HepG2 (cell line): ENCODE results near the gene ASB16. TPM values are rescaled to one million over a fixed set of nuclear protein-coding genes. Genes with fewer than 3 reads are reported as not detected.
A peak's percentile ranks its signal among the peaks of the same experiment; 100 is the strongest.

Experiments
- ATAC-seq: fragments of 200-7000 bp; cut with Tn5 transposase; 3 replicates; pipeline ENCODE4 v1.9.1; 2020; ENCODE audit warnings: mild to moderate bottlenecking, moderate library complexity
- BruUV-seq: library from RNA; stranded (reverse); fragments of 400-500 nt; replicated peaks from 2 replicates; lab custom pipeline; 2021; lab: Mats Ljungman, UMichigan
- CTCF ChIA-PET: fragments of 300-600 bp; formaldehyde crosslinking; extraction: SDS; loops from one replicate; lab custom pipeline; 2021; ENCODE audit warnings: low total read pairs, inconsistent platforms, low intra/inter-chr PET ratio; lab: Yijun Ruan, JAX
- POLR2A ChIA-PET: fragments of 350-600 bp; sonication (Branson Sonifier 250); formaldehyde crosslinking; loops from one replicate; lab custom pipeline; 2020; ENCODE audit warnings: antibody characterized with exemption, inconsistent platforms; lab: Yijun Ruan, JAX
- DNase-seq: peaks from one replicate; pipeline ENCODE4 v3.0.0-alpha.2; 2015; ENCODE audit warnings: low spot score
- FAIRE-seq: peaks from 3 replicates; lab custom pipeline; 2011; peaks lifted over from hg19 to GRCh38; lab: Jason Lieb, UNC
- H2AFZ ChIP-seq: one replicate; pipeline ENCODE4 v1.6.1; 2011; ENCODE audit warnings: low read length, inconsistent platforms
- H3K27ac ChIP-seq: fragments of 300-600 bp; 3 replicates; pipeline ENCODE4 v1.8.0; 2011; ENCODE audit warnings: mixed run types, mild to moderate bottlenecking, mixed read lengths, low read length, inconsistent platforms; ENCODE audit not compliant: insufficient read depth; ENCODE audit errors: extremely low read length
- H3K27me3 ChIP-seq, 2 experiments: fragments of 200-600 bp in 1 of 2; 2 replicates in 1 of 2; 3 replicates in 1 of 2; pipeline versions ENCODE4 v1.6.0 to v1.8.0; 2011; ENCODE audit warnings: low read length in 2 of 2, mild to moderate bottlenecking in 2 of 2, moderate library complexity in 2 of 2, inconsistent platforms in 1 of 2; ENCODE audit not compliant: insufficient read depth in 2 of 2, control insufficient read depth in 1 of 2
- H3K36me3 ChIP-seq, 2 experiments: fragments of 200-600 bp in 1 of 2; replicated peaks in 1 of 2; 2 replicates in 1 of 2; 3 replicates in 1 of 2; pipeline versions ENCODE4 v1.5.1 to v1.8.0; 2011; ENCODE audit warnings: low read length in 2 of 2, inconsistent platforms in 1 of 2; ENCODE audit not compliant: insufficient read depth in 2 of 2, control insufficient read depth in 1 of 2
- H3K4me1 ChIP-seq: 2 replicates; pipeline ENCODE4 v1.5.1; 2012; ENCODE audit warnings: low read length, inconsistent platforms; ENCODE audit not compliant: insufficient read depth
- H3K4me2 ChIP-seq: 2 replicates; pipeline ENCODE4 v1.6.0; 2011; ENCODE audit warnings: low read depth, low read length, inconsistent platforms
- H3K4me3 ChIP-seq, 3 experiments: fragments of 200-600 bp in 1 of 3; sonication (generic), shearing (Covaris generic) in 1 of 3; replicated peaks in 1 of 3; 2 replicates each; pipeline ENCODE4 v1.5.1; 2011 to 2016; ENCODE audit warnings: low read length in 3 of 3, inconsistent platforms in 2 of 3, low read depth in 2 of 3, mild to moderate bottlenecking in 2 of 3, control low read depth in 1 of 3, mixed read lengths in 1 of 3; ENCODE audit not compliant: insufficient read depth in 1 of 3
- H3K79me2 ChIP-seq: one replicate; pipeline ENCODE4 v1.6.1; 2011; ENCODE audit warnings: low read length, inconsistent platforms; ENCODE audit not compliant: insufficient read depth
- H3K9ac ChIP-seq: 2 replicates; pipeline ENCODE4 v1.6.0; 2011; ENCODE audit warnings: mild to moderate bottlenecking, low read depth, low read length, inconsistent platforms; ENCODE audit not compliant: insufficient read depth
- H3K9me3 ChIP-seq: 2 replicates; pipeline ENCODE4 v1.5.1; 2012; ENCODE audit warnings: mild to moderate bottlenecking, low read length
- H4K20me1 ChIP-seq: 2 replicates; pipeline ENCODE4 v1.6.0; 2011; ENCODE audit warnings: inconsistent platforms, mild to moderate bottlenecking, low read length, moderate library complexity; ENCODE audit not compliant: insufficient read depth
- CREM ChIP-seq, 2 experiments: sonication (generic) in 1 of 2; formaldehyde crosslinking in 1 of 2; IDR thresholded peaks; 2 replicates each; pipeline versions ENCODE4 v1.4.0 to v1.6.1; 2016 to 2020; ENCODE audit warnings: antibody characterized with exemption in 1 of 2, mild to moderate bottlenecking in 1 of 2, missing genetic modification reagents in 1 of 2
- HDAC1 ChIP-seq: sonication (generic); formaldehyde crosslinking; IDR thresholded peaks from 2 replicates; pipeline ENCODE4 v1.5.1; 2020; ENCODE audit warnings: mild to moderate bottlenecking, missing genetic modification reagents
- HMGXB3 ChIP-seq: sonication (generic); formaldehyde crosslinking; IDR thresholded peaks from 2 replicates; pipeline ENCODE4 v1.4.0; 2020; ENCODE audit warnings: missing genetic modification reagents, borderline replicate concordance
- JUNB ChIP-seq: sonication (generic); formaldehyde crosslinking; IDR thresholded peaks from 2 replicates; pipeline ENCODE4 v1.8.0; 2022; ENCODE audit warnings: missing genetic modification reagents, mild to moderate bottlenecking, borderline replicate concordance
- LCORL ChIP-seq, 2 experiments: fragments of 450-650 bp in 1 of 2; sonication (generic) in 1 of 2; formaldehyde crosslinking in 1 of 2; IDR thresholded peaks; 2 replicates each; pipeline versions ENCODE4 v1.5.0 to v1.6.1; 2017 to 2020; ENCODE audit warnings: antibody characterized with exemption in 1 of 2, missing genetic modification reagents in 1 of 2
- MEIS1 ChIP-seq: sonication (generic); formaldehyde crosslinking; IDR thresholded peaks from 2 replicates; pipeline ENCODE4 v1.9.0; 2021; ENCODE audit warnings: mild to moderate bottlenecking, missing genetic modification reagents, moderate library complexity, borderline replicate concordance
- SIX4 ChIP-seq: sonication (generic); formaldehyde crosslinking; IDR thresholded peaks from 2 replicates; pipeline ENCODE4 v1.4.0; 2020; ENCODE audit warnings: missing genetic modification reagents
- SP1 ChIP-seq, 2 experiments: fragments of 450-650 bp in 1 of 2; sonication (generic) in 1 of 2; formaldehyde crosslinking in 1 of 2; IDR thresholded peaks; 2 replicates each; pipeline versions ENCODE4 v1.4.0 to v1.6.1; 2016 to 2020; ENCODE audit warnings: missing genetic modification reagents in 1 of 2
- SP2 ChIP-seq: sonication (generic); formaldehyde crosslinking; IDR thresholded peaks from 2 replicates; pipeline ENCODE4 v1.5.1; 2020; ENCODE audit warnings: mild to moderate bottlenecking, missing genetic modification reagents
- TFE3 ChIP-seq: IDR thresholded peaks from 2 replicates; pipeline ENCODE4 v1.6.1; 2016
- ZNF614 ChIP-seq: IDR thresholded peaks from 2 replicates; pipeline ENCODE4 v1.6.1; 2018; ENCODE audit warnings: missing biosample characterization, missing genetic modification reagents, inconsistent platforms, borderline replicate concordance
- ZNF761 ChIP-seq: sonication (generic); formaldehyde crosslinking; conservative IDR thresholded peaks from 2 replicates; pipeline ENCODE4 v1.4.0; 2020; ENCODE audit warnings: mild to moderate bottlenecking, missing genetic modification reagents
- WGBS: methylation state at CpG from one replicate; pipeline ENCODE4 v1.1.6; 2017; ENCODE audit warnings: low lambda C conversion rate; 5-methylcytosine and 5-hydroxymethylcytosine counted together
- in situ Hi-C: cut with HindIII; loops from 2 replicates; pipeline ENCODE4 v1.10.0; 2017; ENCODE audit warnings: low pct_unique_long_range_greater_than_20kb; ENCODE audit not compliant: extremely low pct_ligation_motif_present
- intact Hi-C: fragments of 100-400 bp; cut with micrococcal nuclease; formaldehyde crosslinking; loops from one replicate; pipeline ENCODE4 v1.10.0; 2022; ENCODE audit not compliant: unreplicated experiment
- polyA plus RNA-seq, 8 experiments: library from polyadenylated mRNA; depleted of rRNA in 3 of 8; stranded (reverse) in 7 of 8; unstranded in 1 of 8; fragments of >200 nt; fragmentation: Illumina TruSeq in 4 of 8; extraction: Trizol in 4 of 8; gene quantifications; 2 replicates each; pipeline versions ENCODE4 v1.2.1 to v1.2.3, GENCODE V29; 2011 to 2016; ENCODE audit warnings: low read depth in 4 of 8, missing spikeins in 1 of 8, mixed read lengths in 1 of 8; ENCODE audit not compliant: insufficient read depth in 1 of 8
- total RNA-seq, 5 experiments: library from RNA; depleted of rRNA; stranded (reverse); fragments of >200 nt; fragmentation: Illumina TruSeq; extraction: Trizol; gene quantifications; 2 replicates each; pipeline ENCODE4 v1.2.3, GENCODE V29; 2016; ENCODE audit warnings: low read depth in 1 of 5

The ASB16 gene
- total and polyA plus RNA-seq, 2 of the 13 experiments (the other 11 are each of a cell fraction or from before 2014, with no cell fraction given) = 0.07 TPM; not detected in 1

- FAIRE-seq = peak; percentile 40
- TF ChIP-seq HDAC1 (CRISPR knock-in tag) (peak; percentile 66; the same call in 1 of the 2 replicates), MEIS1 (peak; percentile 61), HMGXB3 (CRISPR knock-in tag) (peak; percentile 20; the same call in 1 of the 2 replicates), SIX4 (CRISPR knock-in tag) (0 out of 2 replicates have a peak, but pooled peaks have one; percentile 16), SP1 (IDR thresholded peaks at IDR 0.05) (no peak), SP1 (CRISPR knock-in tag; IDR thresholded peaks at IDR 0.05) (0 out of 2 replicates have a peak, but pooled peaks have one; percentile 43), ZNF614 (CRISPR knock-in tag) (peak; percentile 71), ZNF761 (CRISPR knock-in tag) (peak; percentile 88; the same call in 1 of the 2 replicates), LCORL (IDR thresholded peaks at IDR 0.05) (no peak), LCORL (CRISPR knock-in tag; IDR thresholded peaks at IDR 0.05) (no peak; the same call in 1 of the 2 replicates), CREM (IDR thresholded peaks at IDR 0.05) (peak; percentile 44), CREM (CRISPR knock-in tag; IDR thresholded peaks at IDR 0.05) (no peak), TFE3 (CRISPR knock-in tag) (peak; percentile 37; the same call in 1 of the 2 replicates), JUNB (CRISPR knock-in tag) (peak; percentile 66; the same call in 1 of the 2 replicates), SP2 (no peak)
These were observed 32.4 kb upstream of the ASB16 start for GRCh38 chr17:44137891-44138709.

More at GRCh38 chr17:44137891-44138709, 32.4 kb upstream of the ASB16 start:
- WGBS = 3% methylated on average over 13 of the region's 20 CpGs
- ChIA-PET CTCF (interaction anchor here (0.8 kb wide), 1 partner anchor 12 kb away, joined by 3 read pairs; no protein-coding TSS in a partner anchor), POLR2A (interaction anchor here (0.6 to 2.5 kb wide), 15 partner anchors 11 to 123 kb away, joined by 3 to 34 read pairs (median 5); partner anchors contain the start of genes G6PC3, HDAC5, LSM12 and TMEM101)
- in situ Hi-C loops = no loop called here
- DNase-seq (peak; percentile 87), ATAC-seq (peak; percentile 78)
- Histone ChIP-seq H2AFZ (peak overlapping the region; percentile 38), H3K36me3 (no peaks in the 10 kb centered on the region), H3K27ac (peak overlapping the region; percentile 54), H3K4me2 (peak overlapping the region; percentile 78), H3K27me3 (no peaks in the 10 kb centered on the region; a peak in 1 of 5 replicates), H4K20me1 (no peaks in the 10 kb centered on the region), H3K4me3 (peak overlapping the region; percentile 34 to 61 (median 39)), H3K9ac (peak overlapping the region; percentile 49), H3K79me2 (peaks cover 3% of the 10 kb centered on the region), H3K9me3 (no peaks in the 10 kb centered on the region), H3K4me1 (peaks cover 66% of the 10 kb centered on the region)
- no TSS peak for BruUV-seq
- intact Hi-C loops = no loop called here
